ENCODE measurements around the gene RETSAT.

DNA sequence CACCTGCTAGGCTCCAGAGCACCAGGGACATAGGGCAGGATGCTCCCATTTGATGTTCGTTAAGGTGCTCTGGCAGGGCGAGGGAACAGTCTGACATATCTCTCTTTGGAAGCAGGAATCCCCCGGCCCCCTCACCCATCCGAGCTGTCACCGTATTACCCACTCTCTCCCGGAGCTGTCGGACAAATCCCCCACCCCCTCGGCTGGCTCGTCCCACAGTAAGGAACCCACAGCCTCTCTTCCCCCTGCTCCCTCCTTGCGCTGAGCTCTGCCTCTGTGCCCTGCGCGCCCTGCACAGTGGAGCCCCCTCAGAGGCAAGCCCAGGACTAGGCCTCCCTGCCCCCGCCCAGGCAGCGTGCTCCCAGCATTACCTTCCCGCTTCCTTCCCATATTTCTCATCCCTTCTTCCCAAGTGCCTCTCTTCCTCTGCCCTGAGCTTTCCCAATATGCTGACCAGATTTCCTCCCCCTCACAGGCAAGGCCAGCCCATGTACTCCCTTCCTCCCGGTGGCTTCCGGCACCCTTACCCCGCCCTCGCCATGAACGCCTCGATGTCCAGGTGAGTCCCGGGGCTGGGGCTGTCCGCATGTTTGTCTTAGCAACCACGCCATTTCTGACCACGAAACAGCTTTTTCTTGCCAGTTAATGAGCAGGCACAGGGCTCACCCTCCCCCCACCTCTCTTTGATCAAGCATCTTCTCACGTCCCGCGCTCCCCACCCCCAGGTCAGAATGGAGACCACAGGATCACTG is 50.4 kb downstream of the RETSAT start:
- TF ChIP-seq, protein P1, sequence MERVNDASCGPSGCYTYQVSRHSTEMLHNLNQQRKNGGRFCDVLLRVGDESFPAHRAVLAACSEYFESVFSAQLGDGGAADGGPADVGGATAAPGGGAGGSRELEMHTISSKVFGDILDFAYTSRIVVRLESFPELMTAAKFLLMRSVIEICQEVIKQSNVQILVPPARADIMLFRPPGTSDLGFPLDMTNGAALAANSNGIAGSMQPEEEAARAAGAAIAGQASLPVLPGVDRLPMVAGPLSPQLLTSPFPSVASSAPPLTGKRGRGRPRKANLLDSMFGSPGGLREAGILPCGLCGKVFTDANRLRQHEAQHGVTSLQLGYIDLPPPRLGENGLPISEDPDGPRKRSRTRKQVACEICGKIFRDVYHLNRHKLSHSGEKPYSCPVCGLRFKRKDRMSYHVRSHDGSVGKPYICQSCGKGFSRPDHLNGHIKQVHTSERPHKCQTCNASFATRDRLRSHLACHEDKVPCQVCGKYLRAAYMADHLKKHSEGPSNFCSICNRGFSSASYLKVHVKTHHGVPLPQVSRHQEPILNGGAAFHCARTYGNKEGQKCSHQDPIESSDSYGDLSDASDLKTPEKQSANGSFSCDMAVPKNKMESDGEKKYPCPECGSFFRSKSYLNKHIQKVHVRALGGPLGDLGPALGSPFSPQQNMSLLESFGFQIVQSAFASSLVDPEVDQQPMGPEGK (CRISPR knock-in tag; IDR thresholded peaks at IDR 0.05), result no peak
- TF ChIP-seq MYC (CRISPR knock-in tag; IDR thresholded peaks at IDR 0.05; ENCODE audit: borderline replicate concordance) (no peak), ATAD3A (CRISPR knock-in tag; IDR thresholded peaks at IDR 0.05) (no peak)
- TF ChIP-seq, protein P2, sequence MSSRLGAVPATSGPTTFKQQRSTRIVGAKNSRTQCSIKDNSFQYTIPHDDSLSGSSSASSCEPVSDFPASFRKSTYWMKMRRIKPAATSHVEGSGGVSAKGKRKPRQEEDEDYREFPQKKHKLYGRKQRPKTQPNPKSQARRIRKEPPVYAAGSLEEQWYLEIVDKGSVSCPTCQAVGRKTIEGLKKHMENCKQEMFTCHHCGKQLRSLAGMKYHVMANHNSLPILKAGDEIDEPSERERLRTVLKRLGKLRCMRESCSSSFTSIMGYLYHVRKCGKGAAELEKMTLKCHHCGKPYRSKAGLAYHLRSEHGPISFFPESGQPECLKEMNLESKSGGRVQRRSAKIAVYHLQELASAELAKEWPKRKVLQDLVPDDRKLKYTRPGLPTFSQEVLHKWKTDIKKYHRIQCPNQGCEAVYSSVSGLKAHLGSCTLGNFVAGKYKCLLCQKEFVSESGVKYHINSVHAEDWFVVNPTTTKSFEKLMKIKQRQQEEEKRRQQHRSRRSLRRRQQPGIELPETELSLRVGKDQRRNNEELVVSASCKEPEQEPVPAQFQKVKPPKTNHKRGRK (CRISPR knock-in tag; IDR thresholded peaks at IDR 0.05), result no peak
- TF ChIP-seq, protein P3, sequence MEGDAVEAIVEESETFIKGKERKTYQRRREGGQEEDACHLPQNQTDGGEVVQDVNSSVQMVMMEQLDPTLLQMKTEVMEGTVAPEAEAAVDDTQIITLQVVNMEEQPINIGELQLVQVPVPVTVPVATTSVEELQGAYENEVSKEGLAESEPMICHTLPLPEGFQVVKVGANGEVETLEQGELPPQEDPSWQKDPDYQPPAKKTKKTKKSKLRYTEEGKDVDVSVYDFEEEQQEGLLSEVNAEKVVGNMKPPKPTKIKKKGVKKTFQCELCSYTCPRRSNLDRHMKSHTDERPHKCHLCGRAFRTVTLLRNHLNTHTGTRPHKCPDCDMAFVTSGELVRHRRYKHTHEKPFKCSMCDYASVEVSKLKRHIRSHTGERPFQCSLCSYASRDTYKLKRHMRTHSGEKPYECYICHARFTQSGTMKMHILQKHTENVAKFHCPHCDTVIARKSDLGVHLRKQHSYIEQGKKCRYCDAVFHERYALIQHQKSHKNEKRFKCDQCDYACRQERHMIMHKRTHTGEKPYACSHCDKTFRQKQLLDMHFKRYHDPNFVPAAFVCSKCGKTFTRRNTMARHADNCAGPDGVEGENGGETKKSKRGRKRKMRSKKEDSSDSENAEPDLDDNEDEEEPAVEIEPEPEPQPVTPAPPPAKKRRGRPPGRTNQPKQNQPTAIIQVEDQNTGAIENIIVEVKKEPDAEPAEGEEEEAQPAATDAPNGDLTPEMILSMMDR (CRISPR knock-in tag; IDR thresholded peaks at IDR 0.05), result no peak

All from HepG2 (cell line).